ENCODE data around the gene SGSM2. TPM values are rescaled to one million over a fixed set of nuclear protein-coding genes. Genes with fewer than 3 reads are reported as not detected.

Gene SGSM2
- total RNA-seq, 1 donor from 2014 or later, result 55.4 TPM

- intact Hi-C loops (cut with DNase I), result no loop called here
- Histone ChIP-seq H3K9me3 (no peaks in the 10 kb centered on the region), H3K4me1 (peaks cover 72% of the 10 kb centered on the region), H3K36me3 (no peaks in the 10 kb centered on the region), H3K27me3 (ENCODE audit: low read depth) (no peaks in the 10 kb centered on the region), H3K27ac (peak overlapping the region; percentile 100), H3K4me3 (peak overlapping the region; percentile 52)
- ATAC-seq (no peak), DNase-seq (peak; percentile 81)
- TF ChIP-seq CTCF (IDR thresholded peaks at IDR 0.05), result no peak
These were observed 58.2 kb downstream of the SGSM2 start for GRCh38 chr17:2395258-2396181.

GRCh38 chr17:2396192-2396567 lies 58.9 kb downstream of the SGSM2 start:
- peaks cover 65% of the 10 kb centered on the region for H3K4me1 ChIP-seq
- no peak for DNase-seq

GRCh38 chr17:2396568-2397246 lies 59.4 kb downstream of the SGSM2 start:
- Histone ChIP-seq H3K9me3 (no peaks in the 10 kb centered on the region), H3K27ac (peak overlapping the region; percentile 100), H3K4me3 (peak overlapping the region; percentile 52), H3K36me3 (no peaks in the 10 kb centered on the region), H3K27me3 (ENCODE audit: low read depth) (no peaks in the 10 kb centered on the region), H3K4me1 (peaks cover 60% of the 10 kb centered on the region)
- peak; percentile 95 for DNase-seq
- no peak for TF ChIP-seq CTCF (IDR thresholded peaks at IDR 0.05)
- peak; percentile 43 to 44 for ATAC-seq
- intact Hi-C loops (cut with DNase I), result no loop called here

More at GRCh38 chr17:2396192-2396567, 58.9 kb downstream of the SGSM2 start:
- Histone ChIP-seq H3K36me3 (no peaks in the 10 kb centered on the region), H3K4me3 (peak overlapping the region; percentile 52), H3K27ac (peak overlapping the region; percentile 100), H3K9me3 (no peaks in the 10 kb centered on the region), H3K27me3 (ENCODE audit: low read depth) (no peaks in the 10 kb centered on the region)
- no peak for ATAC-seq
- intact Hi-C loops (cut with DNase I), result no loop called here
- TF ChIP-seq CTCF (IDR thresholded peaks at IDR 0.05), result no peak

GRCh38 chr17:2397247-2398171 lies 60.2 kb downstream of the SGSM2 start:
- peaks cover 58% of the 10 kb centered on the region for H3K4me1 ChIP-seq

More at GRCh38 chr17:2397247-2398171, 60.2 kb downstream of the SGSM2 start:
- DNase-seq (no peak), ATAC-seq (no peak)
- intact Hi-C loops (cut with DNase I), result no loop called here
- Histone ChIP-seq H3K36me3 (no peaks in the 10 kb centered on the region), H3K4me3 (peak overlapping the region; percentile 99), H3K27me3 (ENCODE audit: low read depth) (no peaks in the 10 kb centered on the region), H3K27ac (peak overlapping the region; percentile 100), H3K9me3 (no peaks in the 10 kb centered on the region)
- no peak for TF ChIP-seq CTCF (IDR thresholded peaks at IDR 0.05)

All from lower lobe of right lung (tissue), 2 donors.